ENCODE measurements around the gene LDB3. TPM values are rescaled to one million over a fixed set of nuclear protein-coding genes. Genes with fewer than 3 reads are reported as not detected.
A peak's percentile ranks its signal among the peaks of the same experiment; 100 is the strongest.

Gene LDB3
- total and polyA plus RNA-seq, 9 of the 15 experiments (the other 6 are each of a cell fraction or from before 2014, with no cell fraction given) = 0.03 TPM; not detected in 8

GRCh38 chr10:86710987-86711512, 42.7 kb downstream of the LDB3 start (continued):
- TF ChIP-seq DLX4 (CRISPR knock-in tag; IDR thresholded peaks at IDR 0.05) = no peak
- TF ChIP-seq HNRNPH1 (optimal IDR thresholded peaks at IDR 0.05; ENCODE audit: low read depth, low read length) = no peak
- TF ChIP-seq RBM15 (IDR thresholded peaks at IDR 0.05; ENCODE audit: insufficient read depth, low read length) = no peak
- no peak for TF ChIP-seq CCAR2 (IDR thresholded peaks at IDR 0.05; ENCODE audit: low read depth, low read length)
- no peak for TF ChIP-seq ZNF644 (tag; IDR thresholded peaks at IDR 0.05; ENCODE audit: low read depth)
- no peak for TF ChIP-seq ZSCAN32 (CRISPR knock-in tag; IDR thresholded peaks at IDR 0.05)
- no peak for TF ChIP-seq BRCA1 (IDR thresholded peaks at IDR 0.05)
- no peak for TF ChIP-seq BRCA1 (CRISPR knock-in tag; IDR thresholded peaks at IDR 0.05)
- TF ChIP-seq ZC3H4 (CRISPR knock-in tag; IDR thresholded peaks at IDR 0.05; ENCODE audit: borderline replicate concordance) = no peak
- no peak for TF ChIP-seq NFE2L1 (tag; IDR thresholded peaks at IDR 0.05; ENCODE audit: borderline replicate concordance, low read depth)
- TF ChIP-seq ZNF24 (IDR thresholded peaks at IDR 0.05) = no peak
- no peak for TF ChIP-seq DIDO1 (tag; IDR thresholded peaks at IDR 0.05; ENCODE audit: low read depth)
- TF ChIP-seq MLX (CRISPR knock-in tag; conservative IDR thresholded peaks at IDR 0.05) = no peak
- no peak for TF ChIP-seq ZNF717 (CRISPR knock-in tag; IDR thresholded peaks at IDR 0.05)
- TF ChIP-seq ATF2 (CRISPR knock-in tag; IDR thresholded peaks at IDR 0.05) = no peak
- no peak for TF ChIP-seq SNRNP70 (optimal IDR thresholded peaks at IDR 0.05; ENCODE audit: low read depth, low read length)
- TF ChIP-seq COPS2 (conservative IDR thresholded peaks at IDR 0.05) = no peak
- no peak for TF ChIP-seq ZBTB2 (IDR thresholded peaks at IDR 0.05)
- peak; percentile 52; the same call in 1 of the 2 replicates for TF ChIP-seq ETV5 (CRISPR knock-in tag; IDR thresholded peaks at IDR 0.05; ENCODE audit: low read depth)
- peak; percentile 19 for TF ChIP-seq BRD9 (IDR thresholded peaks at IDR 0.05; ENCODE audit: low read depth, partially characterized antibody)
- TF ChIP-seq WHSC1 (IDR thresholded peaks at IDR 0.05; ENCODE audit: low read length) = no peak
- TF ChIP-seq BCOR (IDR thresholded peaks at IDR 0.05) = no peak
- no peak for TF ChIP-seq ZNF561 (CRISPR knock-in tag; conservative IDR thresholded peaks at IDR 0.05)
- TF ChIP-seq THRAP3 (IDR thresholded peaks at IDR 0.05; ENCODE audit: borderline replicate concordance) = no peak
- TF ChIP-seq ZNF511 (CRISPR knock-in tag; IDR thresholded peaks at IDR 0.05) = peak; percentile 21; the same call in 1 of the 2 replicates
- no peak for TF ChIP-seq USF2 (CRISPR knock-in tag; IDR thresholded peaks at IDR 0.05)
